Measurements from ENCODE around the gene TLR4.

TLR4 gene

GRCh38 chr9:117746263-117746662, 42.1 kb downstream of the TLR4 start:
- DNase-seq = no peak

GRCh38 chr9:117747386-117747970, 43.3 kb downstream of the TLR4 start:
- DNase-seq = no peak

- no peak for DNase-seq
Observed at GRCh38 chr9:117750401-117750800, 46.2 kb downstream of the TLR4 start.

- DNase-seq = no peak
Observed at GRCh38 chr9:117752894-117753293, 48.7 kb downstream of the TLR4 start.

GRCh38 chr9:117757561-117758190, 53.5 kb downstream of the TLR4 start:
- no peak for DNase-seq

- DNase-seq = no peak
Observed at GRCh38 chr9:117763314-117763713, 59.1 kb downstream of the TLR4 start.

- no peak for DNase-seq
Observed at GRCh38 chr9:117768750-117769395, 64.7 kb downstream of the TLR4 start.

- DNase-seq = no peak
Observed at GRCh38 chr9:117771136-117771535, 66.9 kb downstream of the TLR4 start.

GRCh38 chr9:117772960-117773359, 68.8 kb downstream of the TLR4 start:
- no peak for DNase-seq
